Activated naive CD8-positive, alpha-beta T cell treated with anti-CD3 and anti-CD28 coated beads for 36 hours (primary cell): ENCODE measurements around the gene TDRD12. TPM values are rescaled to one million over a fixed set of nuclear protein-coding genes. Genes with fewer than 3 reads are reported as not detected.
"Not testable (repeated sequence)": the region's sequence is repeated elsewhere in the genome, so short reads cannot be mapped to it uniquely, and the experiment has no call there.

ENCODE experiments used
- DNase-seq: peaks from one replicate; pipeline ENCODE4 v3.0.0; 2021
- H3K27ac Mint-ChIP-seq: one replicate; pipeline ENCODE4 v1.8.0; 2022; ENCODE audit warnings: mild to moderate bottlenecking, moderate library complexity, mixed read lengths
- H3K27me3 Mint-ChIP-seq: one replicate; pipeline ENCODE4 v1.8.0; 2022; ENCODE audit warnings: mild to moderate bottlenecking, mixed read lengths
- H3K36me3 Mint-ChIP-seq: one replicate; pipeline ENCODE4 v1.8.0; 2021; ENCODE audit warnings: mild to moderate bottlenecking, mixed read lengths
- H3K4me1 Mint-ChIP-seq: one replicate; pipeline ENCODE4 v1.8.0; 2021; ENCODE audit warnings: mixed read lengths
- H3K4me3 Mint-ChIP-seq: one replicate; pipeline ENCODE4 v1.8.0; 2022; ENCODE audit warnings: mild to moderate bottlenecking, moderate library complexity, mixed read lengths
- H3K9me3 Mint-ChIP-seq: one replicate; pipeline ENCODE4 v1.8.0; 2022; ENCODE audit warnings: mixed read lengths
- total RNA-seq, 2 experiments: library from RNA; stranded (reverse); gene quantifications; one replicate each; pipeline ENCODE4 v1.2.3, GENCODE V29; 2021

The TDRD12 gene
- total RNA-seq, 2 experiments from 2014 or later = 0.06 TPM; not detected in 1

- no peak overlapping the region for H3K4me3 Mint-ChIP-seq
- peaks cover 13% of the 10 kb centered on the region for H3K4me1 Mint-ChIP-seq
- no peaks in the 10 kb centered on the region for H3K27me3 Mint-ChIP-seq
- peaks cover 21% of the 10 kb centered on the region for H3K36me3 Mint-ChIP-seq
- H3K9me3 Mint-ChIP-seq = peaks cover 1% of the 10 kb centered on the region
- no peak for DNase-seq
- H3K27ac Mint-ChIP-seq = no peak overlapping the region
Measured at GRCh38 chr19:32687681-32688080, 31.9 kb upstream of the TDRD12 start.

- no peaks in the 10 kb centered on the region for H3K27me3 Mint-ChIP-seq
- H3K27ac Mint-ChIP-seq = no peak overlapping the region
- H3K9me3 Mint-ChIP-seq = peaks cover 4% of the 10 kb centered on the region
- H3K4me1 Mint-ChIP-seq = peaks cover 19% of the 10 kb centered on the region
- H3K36me3 Mint-ChIP-seq = peaks cover 28% of the 10 kb centered on the region
- DNase-seq = no peak
- H3K4me3 Mint-ChIP-seq = no peak overlapping the region
Measured at GRCh38 chr19:32688311-32688710, 31.3 kb upstream of the TDRD12 start.

DNA sequence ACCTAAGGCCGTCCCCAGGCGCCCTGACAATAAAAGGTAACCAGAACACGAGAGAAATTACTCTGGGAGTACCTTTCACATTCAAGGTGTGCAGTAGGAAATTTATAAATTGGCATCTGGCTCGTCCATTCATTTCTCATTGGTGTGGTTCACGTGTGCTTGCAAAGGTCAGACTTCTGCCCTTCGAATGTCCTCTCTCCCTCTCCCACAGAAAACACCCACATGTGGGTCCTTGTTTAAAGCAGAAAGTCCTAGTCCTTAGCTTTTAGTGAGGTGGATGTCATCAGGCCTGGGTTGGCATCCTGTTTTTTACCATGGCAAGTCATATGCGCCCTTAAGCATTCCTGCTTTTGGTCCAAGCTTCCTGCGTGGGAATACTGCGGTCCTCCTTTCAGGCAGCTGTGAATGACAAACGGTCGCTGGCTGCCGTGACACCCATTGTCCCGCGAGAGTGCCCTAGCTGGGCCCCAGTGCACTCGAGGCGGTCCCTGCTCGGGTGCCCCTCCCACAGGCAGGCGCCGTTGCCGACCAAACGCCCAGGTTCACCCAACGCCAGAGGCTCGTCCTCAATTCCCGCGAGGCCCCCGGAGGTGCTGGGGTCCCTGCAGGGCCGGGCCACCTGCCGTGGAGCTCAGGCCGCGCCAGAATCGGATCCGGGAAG, 28.1 kb upstream of the TDRD12 start, which contains the start of gene NUDT19:
TSS of gene NUDT19 (plus strand) at position 531 of the 661 bp plus-strand sequence. CDS start 140 bp downstream, outside the sequence.
- no peaks in the 10 kb centered on the region for H3K27me3 Mint-ChIP-seq
- H3K4me1 Mint-ChIP-seq = peaks cover 46% of the 10 kb centered on the region
- peaks cover 51% of the 10 kb centered on the region for H3K36me3 Mint-ChIP-seq
- H3K4me3 Mint-ChIP-seq = peak within 1 kb of the TSS; percentile 84
- peak; percentile 86 for DNase-seq
- H3K27ac Mint-ChIP-seq = peak within 1 kb of the TSS; percentile 93
- H3K9me3 Mint-ChIP-seq = peaks cover 9% of the 10 kb centered on the region

DNA sequence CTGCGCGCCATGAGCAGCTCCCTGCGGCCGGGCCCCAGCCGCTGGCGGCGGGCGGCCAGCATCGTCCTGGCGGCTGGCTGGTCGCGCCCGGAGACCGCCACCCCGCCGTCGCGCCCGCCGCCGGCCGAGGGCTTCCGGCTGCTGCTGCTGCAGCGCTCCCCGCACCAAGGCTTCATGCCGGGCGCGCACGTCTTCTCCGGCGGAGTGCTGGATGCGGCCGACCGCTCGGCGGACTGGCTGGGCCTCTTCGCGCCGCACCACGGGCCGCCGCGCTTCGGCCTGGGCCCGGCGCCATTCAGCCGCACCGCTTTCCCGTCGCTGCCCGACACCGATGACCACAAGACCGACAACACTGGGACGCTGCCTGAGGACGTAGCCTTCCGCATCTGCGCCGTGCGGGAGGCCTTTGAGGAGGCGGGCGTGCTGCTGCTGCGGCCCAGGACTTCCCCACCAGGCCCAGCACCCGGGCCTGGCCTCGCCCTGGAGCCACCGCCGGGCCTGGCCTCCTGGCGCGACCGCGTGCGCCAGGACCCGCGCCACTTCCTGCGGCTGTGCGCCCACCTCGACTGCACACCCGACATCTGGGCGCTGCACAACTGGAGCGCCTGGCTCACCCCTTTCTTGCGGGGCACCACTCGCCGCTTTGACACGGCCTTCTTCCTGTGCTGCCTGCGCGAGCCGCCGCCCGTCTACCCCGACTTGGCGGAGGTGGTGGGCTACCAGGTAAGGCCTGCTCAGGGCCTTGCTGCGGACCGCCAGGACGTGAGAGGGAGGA, 27.4 kb upstream of the TDRD12 start:
- H3K4me3 Mint-ChIP-seq = peak overlapping the region; percentile 84

GRCh38 chr19:32692727-32693061, 26.9 kb upstream of the TDRD12 start:
- Mint-ChIP-seq H3K4me1 (peaks cover 54% of the 10 kb centered on the region), H3K9me3 (peaks cover 9% of the 10 kb centered on the region), H3K27me3 (no peaks in the 10 kb centered on the region), H3K27ac (peak overlapping the region; percentile 93), H3K36me3 (peaks cover 61% of the 10 kb centered on the region), H3K4me3 (peak overlapping the region; percentile 84)
- no peak for DNase-seq

More for the DNA sequence above, 27.4 kb upstream of the TDRD12 start:
- Mint-ChIP-seq H3K9me3 (peaks cover 9% of the 10 kb centered on the region), H3K27ac (peak overlapping the region; percentile 93), H3K36me3 (peaks cover 55% of the 10 kb centered on the region), H3K4me1 (peaks cover 51% of the 10 kb centered on the region), H3K27me3 (no peaks in the 10 kb centered on the region)
- DNase-seq = peak; percentile 67

DNA sequence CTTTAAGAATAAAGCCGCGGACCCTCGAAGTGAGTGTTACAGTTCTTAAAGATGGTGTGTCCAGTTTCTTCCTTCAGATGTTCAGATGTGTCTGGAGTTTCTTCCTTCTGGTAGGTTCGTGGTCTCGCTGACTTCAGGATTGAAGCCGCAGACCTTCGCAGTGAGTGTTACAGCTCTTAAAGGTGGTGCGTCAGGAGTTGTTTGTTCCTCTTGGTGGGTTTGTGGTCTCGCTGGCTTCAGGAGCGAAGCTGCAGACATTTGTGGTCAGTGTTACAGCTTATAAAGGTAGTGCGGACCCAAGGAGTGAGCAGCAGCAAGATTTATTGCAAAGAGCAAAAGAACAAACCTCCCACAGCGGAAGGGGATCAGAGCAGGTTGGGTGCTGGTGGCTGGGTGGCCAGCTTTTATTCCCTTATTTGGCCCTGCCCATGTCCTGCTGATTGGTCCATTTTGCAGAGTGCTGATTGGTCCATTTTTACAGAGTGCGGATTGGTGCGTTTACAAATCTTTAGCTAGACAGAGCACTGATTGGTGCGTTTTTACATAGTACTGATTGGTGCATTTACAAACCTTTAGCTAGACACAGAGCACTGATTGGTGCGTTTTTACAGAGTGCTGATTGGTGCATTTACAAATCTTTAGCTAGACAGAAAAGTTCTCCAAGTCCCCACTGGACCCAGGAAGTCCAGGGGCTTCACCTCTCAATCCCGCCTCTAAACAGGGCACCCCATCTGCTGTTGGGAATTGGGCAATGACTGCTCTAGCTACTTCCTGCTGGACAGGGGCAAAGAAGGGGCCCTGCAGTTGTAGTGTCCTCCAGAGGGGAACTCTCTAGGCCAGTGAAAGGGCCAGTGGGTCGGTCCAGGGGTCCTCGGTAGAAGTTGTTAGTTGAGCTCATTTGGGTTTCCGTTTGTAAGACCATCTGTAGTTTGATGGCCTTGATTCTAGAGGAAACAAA, 26.1 kb upstream of the TDRD12 start:
- Mint-ChIP-seq H3K4me1 (peaks cover 57% of the 10 kb centered on the region), H3K4me3 (peak overlapping the region; percentile 84), H3K36me3 (peaks cover 68% of the 10 kb centered on the region), H3K27ac (peak overlapping the region; percentile 93), H3K9me3 (peaks cover 11% of the 10 kb centered on the region)
- not testable (repeated sequence) for H3K27me3 Mint-ChIP-seq
- DNase-seq = peak; percentile 71

GRCh38 chr19:32694316-32694715, 25.3 kb upstream of the TDRD12 start:
- peaks cover 60% of the 10 kb centered on the region for H3K4me1 Mint-ChIP-seq
- H3K4me3 Mint-ChIP-seq = peak overlapping the region; percentile 84
- peaks cover 14% of the 10 kb centered on the region for H3K9me3 Mint-ChIP-seq
- not testable (repeated sequence) for DNase-seq, H3K27me3 Mint-ChIP-seq, H3K27ac Mint-ChIP-seq
- peaks cover 77% of the 10 kb centered on the region for H3K36me3 Mint-ChIP-seq

DNA sequence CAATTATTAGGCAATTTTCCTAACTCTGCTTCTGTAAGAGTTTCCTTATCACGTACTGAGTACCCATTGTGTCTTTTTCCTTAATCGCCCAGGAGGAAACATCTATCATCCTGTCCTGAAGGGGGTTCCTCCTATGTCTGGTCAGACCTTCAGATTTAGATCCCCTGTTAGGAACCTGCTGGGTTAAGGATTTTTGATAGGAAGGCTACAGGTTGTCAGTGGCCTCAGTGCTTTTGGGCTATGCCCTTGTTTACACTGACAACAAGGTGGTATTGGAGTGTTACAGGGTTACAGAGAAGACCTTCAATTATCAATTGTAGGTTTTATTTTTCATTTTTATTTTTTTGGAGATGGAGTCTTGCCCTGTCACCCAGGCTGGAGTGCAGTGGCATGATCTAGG, 24.7 kb upstream of the TDRD12 start:
- not testable (repeated sequence) for H3K27me3 Mint-ChIP-seq, H3K27ac Mint-ChIP-seq, DNase-seq
- H3K36me3 Mint-ChIP-seq = peaks cover 78% of the 10 kb centered on the region
- H3K4me3 Mint-ChIP-seq = peak overlapping the region; percentile 84
- peaks cover 60% of the 10 kb centered on the region for H3K4me1 Mint-ChIP-seq
- peaks cover 16% of the 10 kb centered on the region for H3K9me3 Mint-ChIP-seq

- H3K4me3 Mint-ChIP-seq = peak overlapping the region; percentile 57
- peaks cover 60% of the 10 kb centered on the region for H3K4me1 Mint-ChIP-seq
- H3K27ac Mint-ChIP-seq, DNase-seq, H3K27me3 Mint-ChIP-seq: not testable (repeated sequence)
- H3K9me3 Mint-ChIP-seq = peaks cover 16% of the 10 kb centered on the region
- peaks cover 85% of the 10 kb centered on the region for H3K36me3 Mint-ChIP-seq
Measured at GRCh38 chr19:32695506-32695905, 24.1 kb upstream of the TDRD12 start.

DNA sequence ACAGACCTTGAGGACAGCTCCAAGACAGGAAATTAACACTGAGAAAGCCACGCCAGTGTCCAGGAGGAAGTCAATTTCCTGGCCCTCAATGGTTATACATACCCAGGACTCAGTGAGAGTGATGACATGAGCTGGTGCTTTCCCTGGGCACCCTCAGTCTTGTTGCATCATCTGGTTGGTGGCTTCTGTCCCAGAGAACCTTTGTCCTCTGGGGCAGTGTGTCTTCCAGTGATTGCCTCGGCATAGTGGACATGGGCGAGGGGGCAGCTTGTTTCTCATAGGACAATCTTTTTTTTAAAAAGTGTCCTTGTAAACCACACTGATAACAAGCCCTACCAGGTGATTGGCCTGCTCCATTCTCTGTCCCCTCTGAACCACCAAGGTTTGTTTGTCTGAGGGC, 22.8 kb upstream of the TDRD12 start:
- H3K4me3 Mint-ChIP-seq, DNase-seq, H3K27me3 Mint-ChIP-seq: not testable (repeated sequence)
- peaks cover 51% of the 10 kb centered on the region for H3K4me1 Mint-ChIP-seq
- H3K36me3 Mint-ChIP-seq = peaks cover 81% of the 10 kb centered on the region
- peaks cover 15% of the 10 kb centered on the region for H3K9me3 Mint-ChIP-seq
- H3K27ac Mint-ChIP-seq = peak overlapping the region; percentile 66

- H3K4me1 Mint-ChIP-seq = peaks cover 31% of the 10 kb centered on the region
- DNase-seq, H3K27ac Mint-ChIP-seq, H3K27me3 Mint-ChIP-seq, H3K4me3 Mint-ChIP-seq: not testable (repeated sequence)
- H3K36me3 Mint-ChIP-seq = peaks cover 90% of the 10 kb centered on the region
- peaks cover 18% of the 10 kb centered on the region for H3K9me3 Mint-ChIP-seq
Measured at GRCh38 chr19:32700129-32700528, 19.4 kb upstream of the TDRD12 start.

GRCh38 chr19:32702010-32702409, 17.6 kb upstream of the TDRD12 start:
- Mint-ChIP-seq H3K27me3 (no peaks in the 10 kb centered on the region), H3K4me3 (no peak overlapping the region)

DNA sequence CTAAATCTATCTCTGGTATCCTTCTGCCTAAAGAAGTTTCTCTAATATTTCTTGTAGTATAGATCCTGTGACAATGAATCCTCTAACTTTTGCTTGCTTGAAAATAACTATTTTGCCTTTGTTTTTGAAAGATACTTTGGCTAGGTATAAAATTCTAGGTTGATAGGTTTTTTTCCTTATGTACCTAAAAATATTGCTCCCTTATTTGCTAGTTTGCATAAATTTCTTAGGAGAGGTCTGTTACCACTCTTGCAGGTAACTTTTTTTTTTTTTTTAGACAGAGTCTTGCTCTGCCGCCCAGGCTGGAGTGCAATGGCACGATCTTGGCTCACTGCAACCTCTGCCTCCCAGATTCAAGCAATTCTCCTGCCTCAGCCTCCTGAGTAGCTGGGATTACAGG, 15.6 kb upstream of the TDRD12 start:
- not testable (repeated sequence) for H3K27ac Mint-ChIP-seq, H3K27me3 Mint-ChIP-seq, H3K4me3 Mint-ChIP-seq, DNase-seq
- Mint-ChIP-seq H3K36me3 (peaks cover 86% of the 10 kb centered on the region), H3K4me1 (peaks cover 20% of the 10 kb centered on the region), H3K9me3 (peaks cover 18% of the 10 kb centered on the region)

More at GRCh38 chr19:32702010-32702409, 17.6 kb upstream of the TDRD12 start:
- H3K36me3 Mint-ChIP-seq = peaks cover 89% of the 10 kb centered on the region
- H3K27ac Mint-ChIP-seq = no peak overlapping the region
- H3K4me1 Mint-ChIP-seq = peaks cover 19% of the 10 kb centered on the region
- H3K9me3 Mint-ChIP-seq = peaks cover 21% of the 10 kb centered on the region
- DNase-seq = no peak

DNA sequence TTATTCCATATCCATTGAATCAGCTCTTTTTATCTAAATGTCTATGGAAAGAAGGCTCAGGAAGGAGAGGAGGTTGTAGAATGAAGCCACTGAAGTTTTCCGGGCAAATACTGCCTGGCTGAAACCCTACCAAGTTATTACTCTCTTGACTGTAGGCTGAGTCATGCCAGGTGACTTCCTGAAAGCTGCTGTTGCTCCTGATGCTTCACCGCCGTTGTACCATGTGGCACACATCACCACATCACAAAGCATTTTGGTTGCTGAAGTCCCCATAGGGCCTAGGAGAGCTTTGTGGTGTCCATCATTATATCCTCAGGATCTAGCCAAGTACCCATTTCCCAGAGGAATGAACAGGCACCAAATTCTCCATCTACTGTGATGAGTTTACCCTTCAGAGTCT, 11.1 kb upstream of the TDRD12 start:
- peak; percentile 21 for DNase-seq
- no peak overlapping the region for H3K4me3 Mint-ChIP-seq
- H3K27me3 Mint-ChIP-seq = no peaks in the 10 kb centered on the region
- peak overlapping the region; percentile 8 for H3K27ac Mint-ChIP-seq
- H3K9me3 Mint-ChIP-seq = peaks cover 9% of the 10 kb centered on the region
- peaks cover 56% of the 10 kb centered on the region for H3K36me3 Mint-ChIP-seq
- H3K4me1 Mint-ChIP-seq = peaks cover 15% of the 10 kb centered on the region
